Type B pancreatic cell (in vitro differentiated cells): ENCODE data around the gene FLNB. TPM values are rescaled to one million over a fixed set of nuclear protein-coding genes. Genes with fewer than 3 reads are reported as not detected.
A peak's percentile ranks its signal among the peaks of the same experiment; 100 is the strongest.

Experiments
- DNase-seq: peaks from one replicate; pipeline ENCODE4 v3.0.0; 2021; ENCODE audit warnings: mixed read lengths; ENCODE audit not compliant: unreplicated experiment; ENCODE audit errors: extremely low spot score
- H3K27ac Mint-ChIP-seq: 2 replicates; pipeline ENCODE4 v1.8.0; 2021; ENCODE audit warnings: mild to moderate bottlenecking, mixed read lengths
- H3K27me3 Mint-ChIP-seq: 2 replicates; pipeline ENCODE4 v1.8.0; 2021; ENCODE audit warnings: mixed read lengths
- H3K36me3 Mint-ChIP-seq: 2 replicates; pipeline ENCODE4 v1.8.0; 2021; ENCODE audit warnings: mixed read lengths
- H3K4me1 Mint-ChIP-seq: one replicate; pipeline ENCODE4 v1.8.0; 2021; ENCODE audit warnings: mixed read lengths; ENCODE audit not compliant: unreplicated experiment
- H3K4me3 Mint-ChIP-seq: 2 replicates; pipeline ENCODE4 v1.8.0; 2021; ENCODE audit warnings: mild to moderate bottlenecking, mixed read lengths
- H3K9me3 Mint-ChIP-seq: 2 replicates; pipeline ENCODE4 v1.8.0; 2021; ENCODE audit warnings: mixed read lengths
- CTCF ChIP-seq: fragments of 200-600 bp; sonication (generic); conservative IDR thresholded peaks from 2 replicates; pipeline ENCODE4 v1.5.0; 2021; ENCODE audit warnings: antibody characterized with exemption, mild to moderate bottlenecking
- total RNA-seq: library from RNA; stranded (reverse); gene quantifications from 2 replicates; pipeline ENCODE4 v1.2.1, GENCODE V29; 2021; ENCODE audit warnings: low replicate concordance

Gene FLNB
- total RNA-seq, 1 donor from 2014 or later, result 204 TPM

GRCh38 chr3:58158442-58159153 is 150.4 kb downstream of the FLNB start:
- Mint-ChIP-seq H3K27me3 (no peaks in the 10 kb centered on the region), H3K4me1 (peaks cover 48% of the 10 kb centered on the region), H3K27ac (peak overlapping the region; percentile 87), H3K4me3 (peak overlapping the region; percentile 75), H3K36me3 (peaks cover 51% of the 10 kb centered on the region), H3K9me3 (no peaks in the 10 kb centered on the region)
- no peak for DNase-seq
- no peak for TF ChIP-seq CTCF

GRCh38 chr3:58160399-58160798 is 152.2 kb downstream of the FLNB start:
- no peak for DNase-seq
- no peaks in the 10 kb centered on the region for H3K27me3 Mint-ChIP-seq
- peaks cover 58% of the 10 kb centered on the region for H3K4me1 Mint-ChIP-seq
- no peak for TF ChIP-seq CTCF
- no peak overlapping the region for H3K4me3 Mint-ChIP-seq
- no peaks in the 10 kb centered on the region for H3K9me3 Mint-ChIP-seq
- peak overlapping the region; percentile 79 for H3K27ac Mint-ChIP-seq
- peaks cover 50% of the 10 kb centered on the region for H3K36me3 Mint-ChIP-seq

- TF ChIP-seq CTCF, result no peak
- H3K4me1 Mint-ChIP-seq, result peaks cover 66% of the 10 kb centered on the region
- H3K27ac Mint-ChIP-seq, result peak overlapping the region; percentile 79
- peaks cover 56% of the 10 kb centered on the region for H3K36me3 Mint-ChIP-seq
- H3K4me3 Mint-ChIP-seq, result peak overlapping the region; percentile 29
- H3K9me3 Mint-ChIP-seq, result no peaks in the 10 kb centered on the region
- DNase-seq, result no peak
- no peaks in the 10 kb centered on the region for H3K27me3 Mint-ChIP-seq
Measured at GRCh38 chr3:58161435-58162398, 153.5 kb downstream of the FLNB start.

GRCh38 chr3:58163234-58163633 is 155.0 kb downstream of the FLNB start:
- H3K4me3 Mint-ChIP-seq, result no peak overlapping the region
- DNase-seq, result no peak
- no peak for TF ChIP-seq CTCF
- H3K9me3 Mint-ChIP-seq, result no peaks in the 10 kb centered on the region
- peak overlapping the region; percentile 92 for H3K27ac Mint-ChIP-seq
- peaks cover 52% of the 10 kb centered on the region for H3K36me3 Mint-ChIP-seq
- H3K4me1 Mint-ChIP-seq, result peaks cover 54% of the 10 kb centered on the region
- no peaks in the 10 kb centered on the region for H3K27me3 Mint-ChIP-seq

GRCh38 chr3:58164199-58164879 is 156.1 kb downstream of the FLNB start:
- peaks cover 45% of the 10 kb centered on the region for H3K4me1 Mint-ChIP-seq
- no peak for DNase-seq
- H3K9me3 Mint-ChIP-seq, result no peaks in the 10 kb centered on the region
- H3K27me3 Mint-ChIP-seq, result no peaks in the 10 kb centered on the region
- no peak for TF ChIP-seq CTCF
- peak overlapping the region; percentile 28 for H3K4me3 Mint-ChIP-seq
- H3K36me3 Mint-ChIP-seq, result peaks cover 48% of the 10 kb centered on the region
- peak overlapping the region; percentile 92 for H3K27ac Mint-ChIP-seq
